Measurements from ENCODE around the gene ATOH8.

Gene ATOH8

DNA sequence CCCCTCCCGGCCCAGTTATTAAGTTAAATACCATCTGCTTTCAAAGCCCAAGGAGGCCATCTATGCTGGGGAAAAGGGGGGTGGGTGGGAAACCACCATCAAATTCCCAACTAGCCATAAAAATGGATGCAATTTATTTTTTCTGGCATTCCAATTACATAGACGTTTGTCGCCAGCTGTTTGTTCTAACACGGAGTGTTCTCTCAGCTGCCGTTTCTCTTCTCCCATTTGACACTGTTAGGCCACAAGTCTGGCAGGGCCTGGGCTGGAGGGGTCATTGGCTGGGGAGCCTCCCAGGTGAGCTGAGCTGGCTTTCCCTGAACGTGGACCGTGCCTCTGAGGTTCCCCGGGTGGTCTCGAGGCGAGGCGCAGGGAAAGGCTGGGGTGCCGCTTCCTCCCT lies 16.6 kb downstream of the ATOH8 start:
- no peak for DNase-seq (ENCODE audit: low spot score)

DNA sequence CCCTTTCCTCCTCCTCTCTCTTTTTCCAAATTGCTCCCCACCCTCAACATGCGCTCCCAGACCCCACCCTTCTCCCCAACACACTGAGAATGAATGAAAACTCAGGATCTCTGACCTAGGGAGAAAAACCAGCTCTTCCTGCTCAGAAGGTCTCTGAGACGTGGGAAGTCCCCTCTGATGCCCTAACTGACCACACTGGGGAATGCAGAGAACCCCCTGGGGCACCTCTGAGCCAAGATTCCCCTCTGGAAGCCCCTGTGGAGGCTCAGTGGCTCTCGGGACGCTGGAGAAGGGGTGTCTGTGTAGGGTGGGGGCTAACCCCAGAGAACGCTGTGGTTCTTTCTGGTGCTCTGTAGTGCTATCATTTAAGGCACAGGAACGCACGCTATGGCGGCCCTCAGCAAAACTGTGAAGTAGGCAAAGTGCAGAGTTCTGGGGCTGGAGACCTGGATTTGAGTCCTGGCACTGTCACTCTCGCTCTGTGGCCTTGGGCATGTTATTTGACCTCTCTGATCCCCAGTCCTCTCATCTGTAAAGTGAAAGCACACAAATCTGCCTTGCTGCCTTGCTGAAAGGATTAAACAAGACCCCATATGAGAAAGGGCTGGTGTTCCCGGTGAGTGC lies 17.1 kb downstream of the ATOH8 start:
- DNase-seq (ENCODE audit: low spot score) = no peak

DNA sequence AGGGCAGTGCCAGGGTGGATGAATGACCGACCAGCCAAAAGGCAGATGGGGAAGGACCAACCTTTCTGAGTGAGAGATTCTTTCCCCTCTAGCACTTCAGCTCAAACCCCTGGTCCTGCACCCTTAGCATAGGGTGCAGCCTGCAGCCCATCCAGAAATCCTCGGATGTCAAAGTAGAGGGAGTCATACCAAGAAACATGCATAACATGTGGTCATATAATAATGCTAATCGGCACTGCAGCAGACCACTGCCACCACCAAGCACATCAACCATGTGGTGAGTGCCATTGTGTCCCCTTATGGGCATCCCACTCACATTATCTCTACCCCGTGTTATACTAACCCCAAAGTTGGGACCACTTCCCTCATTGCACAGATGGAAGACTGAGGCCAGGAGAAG lies 17.7 kb downstream of the ATOH8 start:
- no peak for DNase-seq (ENCODE audit: low spot score)

DNA sequence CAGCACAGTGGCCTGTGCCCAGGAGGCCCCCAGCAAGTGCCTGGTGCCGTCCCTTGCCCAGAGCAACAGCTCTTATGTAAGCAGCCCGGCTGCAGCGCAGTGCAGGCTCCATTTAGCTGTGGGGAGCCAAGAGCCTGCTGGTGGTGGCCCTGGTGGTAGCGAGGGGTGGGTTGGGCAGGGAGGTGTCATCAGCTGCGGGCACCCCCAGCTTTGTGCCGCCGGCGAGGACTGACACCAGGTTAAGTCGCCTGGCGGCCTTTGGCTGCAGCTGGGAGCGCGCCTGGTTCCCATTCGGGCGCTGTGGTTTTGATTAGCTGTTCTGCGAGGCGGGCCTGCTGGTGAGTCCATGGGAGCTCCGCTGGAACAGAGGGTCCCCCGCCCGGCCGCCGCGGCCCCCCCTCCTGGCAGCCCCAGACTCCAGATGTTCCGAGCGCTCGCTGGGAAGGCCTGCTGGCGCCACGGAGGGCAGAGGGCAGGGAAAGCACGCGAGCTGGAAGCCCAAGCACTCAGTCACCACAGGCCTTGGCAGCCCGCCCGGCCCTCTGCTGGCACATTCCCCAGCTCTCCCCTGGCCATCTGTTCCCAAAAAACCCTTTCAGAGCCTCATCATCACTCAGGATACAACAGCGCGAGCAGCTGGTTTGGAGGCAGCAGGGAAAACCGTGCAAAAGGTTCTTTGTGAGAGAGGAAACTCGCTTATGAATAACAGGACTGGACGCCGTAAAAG lies 18.4 kb downstream of the ATOH8 start:
- DNase-seq (ENCODE audit: low spot score) = peak; percentile 98

DNA sequence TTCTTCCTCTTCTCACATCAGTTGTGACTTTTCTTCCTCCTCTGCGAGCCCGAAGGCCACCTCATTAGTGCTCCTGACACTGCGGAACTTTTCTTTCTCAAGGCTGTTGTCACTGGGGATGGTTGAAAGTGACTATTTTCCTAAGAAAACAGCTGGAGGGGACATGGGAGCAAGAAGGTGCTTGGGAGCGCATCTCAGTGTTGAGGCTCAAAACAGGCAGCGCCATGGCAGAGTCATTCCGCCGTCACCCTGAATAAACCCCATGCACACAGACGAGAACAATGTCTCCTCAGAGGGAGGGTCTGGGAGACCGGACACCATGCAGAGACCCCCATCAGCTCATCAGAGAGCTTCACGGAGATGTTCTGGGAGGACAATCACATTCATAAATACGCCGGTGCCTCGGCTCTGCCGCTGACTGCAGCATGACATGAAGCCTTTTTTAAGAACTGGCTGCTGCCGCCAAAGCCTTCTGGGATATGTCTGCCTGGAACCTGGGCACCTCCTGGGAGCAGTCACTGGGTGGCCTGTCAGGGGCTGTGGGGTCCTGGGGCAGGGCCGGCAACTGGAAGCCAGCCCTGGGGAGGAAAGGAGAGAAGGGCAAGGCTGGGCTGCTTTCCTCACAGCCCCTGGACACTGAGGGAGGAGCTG lies 19.2 kb downstream of the ATOH8 start:
- no peak for DNase-seq (ENCODE audit: low spot score)

DNA sequence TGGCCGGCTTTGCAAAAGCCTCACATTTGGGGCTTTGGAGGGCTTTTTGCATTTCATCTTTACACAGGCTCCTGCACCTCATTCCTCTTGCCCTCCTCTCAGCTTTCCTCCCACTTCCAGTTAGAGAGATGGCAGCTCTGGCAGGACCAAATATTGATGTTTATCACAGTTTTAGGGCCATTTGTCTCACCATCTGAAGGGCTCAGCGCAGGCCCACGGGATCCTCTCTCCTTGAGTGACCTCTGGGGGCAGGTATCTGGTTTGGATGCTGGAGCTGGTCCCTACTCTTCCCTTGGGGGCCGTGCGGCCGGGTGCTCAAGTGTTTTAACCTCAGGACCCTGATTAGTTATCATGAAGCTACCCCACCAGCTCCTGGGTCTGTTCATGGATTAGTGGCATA lies 19.9 kb downstream of the ATOH8 start:
- DNase-seq (ENCODE audit: low spot score) = no peak

DNA sequence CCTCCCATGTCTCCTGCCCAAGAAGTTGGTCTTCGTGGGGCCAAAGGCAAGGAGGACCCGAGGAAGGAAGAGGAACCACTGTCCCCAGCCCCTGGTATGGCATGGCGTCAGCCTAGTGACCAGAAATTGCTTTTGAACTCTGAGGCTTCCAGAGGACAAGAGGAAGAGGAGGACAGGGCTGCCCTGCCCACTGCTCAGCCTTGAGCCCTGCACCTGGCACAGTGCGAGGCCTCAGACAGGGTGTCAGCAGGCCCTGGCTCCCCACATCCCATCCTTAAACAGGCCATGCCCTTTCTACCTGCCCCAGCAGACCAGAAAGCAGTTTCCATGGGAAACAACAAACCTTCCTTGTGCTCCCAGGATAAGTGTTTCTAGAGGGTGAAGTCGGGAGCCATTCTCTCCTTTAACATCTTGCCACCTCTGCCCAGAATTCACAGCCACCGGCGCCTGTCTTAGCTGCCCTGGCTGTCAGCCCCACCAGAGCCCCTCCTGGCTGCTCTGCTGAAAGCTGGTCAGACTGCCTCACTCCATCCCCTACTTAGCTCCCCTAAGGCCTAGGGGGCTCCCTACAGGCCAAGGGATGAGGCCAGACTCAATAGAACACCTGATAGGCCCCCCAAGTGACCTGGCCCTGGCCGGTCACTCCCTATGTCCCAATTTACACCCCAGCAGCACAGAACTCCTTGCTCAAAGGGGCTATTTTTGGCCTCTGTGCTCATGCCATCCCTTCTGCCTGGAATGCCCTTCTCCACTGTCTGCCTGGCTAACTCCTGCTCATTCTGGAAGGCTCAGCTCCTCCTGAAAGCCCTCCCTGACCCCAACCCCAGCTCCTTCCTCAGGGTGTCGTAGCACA lies 20.6 kb downstream of the ATOH8 start:
- DNase-seq (ENCODE audit: low spot score) = no peak

DNA sequence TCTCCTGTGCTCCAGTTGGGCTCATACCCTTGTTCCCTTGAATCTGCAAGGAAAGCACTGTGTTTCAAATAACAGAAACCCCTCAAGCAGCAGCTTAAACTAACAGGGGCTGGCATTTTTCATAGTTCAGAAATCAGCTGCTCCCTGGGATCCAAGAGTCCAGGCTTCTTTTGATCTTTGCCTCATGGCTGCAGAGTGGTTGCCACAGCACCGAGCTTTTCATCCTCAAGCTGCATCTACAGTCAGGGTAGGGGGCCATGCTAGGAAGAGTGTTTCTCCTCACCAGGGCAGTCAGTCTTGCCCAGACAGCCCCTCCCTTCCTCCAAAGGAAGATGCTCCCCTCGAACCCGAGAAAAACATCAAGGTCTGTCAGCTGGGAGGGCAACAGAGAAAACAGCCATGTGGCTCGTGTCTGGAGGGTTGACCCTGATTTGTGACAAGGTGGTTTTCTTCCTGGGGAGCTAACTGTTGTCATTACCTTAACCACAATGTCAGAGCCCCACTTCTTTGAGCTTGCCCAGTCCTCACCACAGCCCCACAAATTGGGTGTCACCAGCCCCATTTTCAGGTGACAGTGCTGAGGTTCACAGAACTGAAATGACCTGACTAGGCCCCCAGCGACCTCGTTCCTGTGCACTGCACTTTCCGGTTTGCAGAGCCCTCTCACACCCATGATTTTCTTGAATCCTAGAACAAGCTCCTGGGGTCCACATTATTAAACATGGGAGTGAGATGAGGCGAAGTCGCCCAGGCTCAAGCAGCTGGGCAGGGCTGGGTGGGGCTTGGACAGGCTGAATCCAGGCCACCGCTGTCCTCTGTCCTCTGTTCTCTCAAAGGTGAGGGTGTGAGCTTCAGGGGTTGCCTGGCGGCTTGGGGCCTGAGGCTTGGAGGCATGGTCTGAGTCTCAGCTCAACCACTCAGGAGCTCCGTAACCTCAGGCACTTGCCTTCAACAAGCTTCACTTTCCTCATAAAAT lies 21.9 kb downstream of the ATOH8 start:
- no peak for DNase-seq (ENCODE audit: low spot score)

DNA sequence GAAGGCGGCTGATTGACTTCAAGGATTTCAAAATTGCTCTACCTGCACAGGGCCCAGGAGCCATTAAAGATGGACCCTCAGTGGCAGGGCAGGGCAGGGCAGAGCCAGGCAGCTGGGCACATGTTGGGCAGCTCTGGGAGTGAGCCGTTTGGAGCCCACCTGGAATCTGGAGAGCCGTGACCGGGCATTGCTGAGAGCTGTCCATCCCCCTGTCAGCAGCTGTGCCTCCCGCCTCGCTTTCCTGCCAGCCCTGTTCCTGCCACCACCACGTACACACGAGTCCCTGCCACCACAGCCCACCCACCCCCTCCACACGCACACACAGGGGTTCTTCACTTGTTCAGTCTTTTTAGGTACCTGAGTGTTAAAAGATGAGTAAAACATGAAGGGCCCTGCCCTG lies 22.9 kb downstream of the ATOH8 start:
- no peak for DNase-seq (ENCODE audit: low spot score)

DNA sequence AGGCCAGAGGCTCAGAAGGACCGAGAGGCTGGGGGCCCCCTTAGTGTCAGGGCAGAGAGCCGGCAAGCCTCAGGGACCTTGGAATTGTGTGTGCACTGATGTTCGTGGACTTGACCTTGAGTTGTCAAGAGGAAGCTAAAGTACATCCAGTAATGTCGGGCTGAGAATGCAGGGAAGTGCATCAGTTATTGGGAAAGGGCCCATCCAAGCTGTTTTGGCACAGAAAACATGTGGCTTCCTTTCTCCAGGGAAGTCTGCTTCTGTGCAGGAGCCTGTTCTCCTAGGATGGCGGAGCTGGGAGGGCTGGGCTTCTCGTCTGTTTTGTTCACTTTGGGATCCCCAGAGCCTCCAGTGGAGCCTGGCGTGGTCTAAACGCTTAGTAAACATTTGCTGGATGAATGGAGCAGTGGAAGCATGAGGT lies 23.7 kb downstream of the ATOH8 start:
- DNase-seq (ENCODE audit: low spot score) = no peak

DNA sequence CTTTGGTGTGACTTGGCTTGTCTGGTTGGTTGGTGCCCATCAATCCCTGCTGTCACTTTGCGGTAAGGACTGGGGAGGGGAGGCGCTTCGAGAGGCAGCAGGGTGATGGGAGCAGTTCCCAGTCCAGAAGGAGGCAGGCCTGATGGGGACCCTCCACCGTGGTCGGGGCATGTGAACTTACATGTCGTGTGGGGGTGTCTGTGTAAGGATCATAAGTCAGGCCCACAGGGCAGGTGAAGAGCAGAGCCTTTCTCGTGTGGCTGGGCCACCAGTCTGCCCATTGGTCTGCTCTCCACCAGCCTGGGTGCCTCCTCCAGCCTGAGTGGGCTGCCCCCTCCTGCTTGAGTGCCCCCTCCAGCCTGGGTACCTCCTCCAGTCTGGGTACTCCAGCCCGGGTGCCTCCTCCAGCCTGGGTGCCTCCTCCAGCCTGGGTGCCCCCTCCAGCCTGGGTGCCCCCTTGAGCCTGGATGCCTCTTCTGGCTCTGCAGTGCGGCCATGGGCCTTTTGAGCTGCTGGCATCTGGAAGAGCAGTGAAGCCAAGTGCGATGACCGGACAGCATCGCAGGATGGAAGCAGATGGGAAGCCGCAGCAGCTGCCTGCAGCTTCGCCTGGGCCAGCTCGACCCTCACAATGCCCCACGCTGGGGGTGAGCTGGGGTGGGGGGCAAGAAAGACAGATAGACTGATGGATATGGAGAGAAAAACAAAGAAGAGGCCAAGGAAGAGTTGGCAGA lies 25.0 kb downstream of the ATOH8 start:
- no peak for DNase-seq (ENCODE audit: low spot score)

DNA sequence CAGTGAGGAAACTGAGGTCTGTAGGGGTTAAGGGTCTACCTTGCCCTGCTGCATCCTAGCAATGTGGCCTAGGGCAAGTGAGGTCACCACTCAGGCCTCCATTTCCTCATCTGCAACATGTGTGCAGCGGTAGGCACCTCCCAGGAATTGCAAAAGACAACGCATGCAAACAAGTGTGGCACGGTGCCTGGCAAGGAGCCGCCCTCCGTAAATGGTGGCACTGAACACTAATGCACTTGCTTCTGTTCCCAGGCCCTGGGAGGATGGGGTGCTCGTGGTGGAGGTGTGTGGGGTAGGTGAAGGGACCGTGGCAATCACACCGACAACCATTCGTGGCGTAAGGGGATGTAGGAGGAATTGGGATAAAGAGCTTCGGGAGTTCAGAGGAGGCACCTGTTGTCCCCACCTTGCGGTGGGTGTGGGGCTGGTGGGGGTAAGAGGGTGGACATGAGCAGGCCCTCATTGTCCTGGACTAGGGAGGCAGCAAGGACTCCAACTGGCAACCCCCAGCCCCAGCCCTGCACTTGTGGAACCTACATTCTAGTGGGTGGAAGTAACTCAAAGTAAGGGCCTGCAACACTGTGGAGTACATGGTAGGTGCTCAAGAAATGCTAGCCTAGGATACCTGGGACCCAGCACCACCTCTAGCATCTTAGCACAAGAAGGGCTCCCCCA lies 26.0 kb downstream of the ATOH8 start:
- no peak for DNase-seq (ENCODE audit: low spot score)

DNA sequence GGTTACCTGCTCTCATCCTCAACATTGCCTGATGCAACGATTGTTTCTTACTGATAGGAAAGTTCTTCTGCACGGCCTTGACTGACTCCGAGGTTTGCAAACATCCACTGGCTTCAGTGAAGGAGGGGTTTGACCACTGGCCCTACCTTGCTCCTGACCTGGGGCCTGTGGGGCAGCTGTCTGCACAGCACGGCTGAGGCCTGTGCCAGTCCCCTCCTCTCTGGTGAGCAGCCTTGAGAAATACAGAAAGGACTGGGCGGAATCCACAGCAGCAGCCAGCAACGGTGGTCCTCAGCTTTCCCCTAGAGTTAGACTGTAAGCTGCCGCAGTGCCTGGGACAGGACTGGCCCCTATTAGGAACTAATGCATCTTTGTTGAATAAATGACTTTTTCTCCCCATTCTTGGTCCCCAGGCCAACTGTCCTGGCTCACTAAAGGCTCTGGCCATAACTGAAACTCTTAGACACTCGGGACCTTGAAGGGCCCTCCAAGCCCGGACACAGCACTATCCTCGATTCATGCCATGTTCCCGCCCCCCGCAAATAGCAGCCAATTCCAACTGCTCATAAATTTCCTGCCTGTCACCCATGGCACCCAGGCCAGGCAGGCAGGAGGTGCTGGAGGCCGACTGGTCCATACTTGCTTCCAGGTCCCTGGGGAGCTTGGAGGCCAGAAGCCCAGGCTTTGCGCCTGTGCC lies 26.7 kb downstream of the ATOH8 start:
- no peak for DNase-seq (ENCODE audit: low spot score)

DNA sequence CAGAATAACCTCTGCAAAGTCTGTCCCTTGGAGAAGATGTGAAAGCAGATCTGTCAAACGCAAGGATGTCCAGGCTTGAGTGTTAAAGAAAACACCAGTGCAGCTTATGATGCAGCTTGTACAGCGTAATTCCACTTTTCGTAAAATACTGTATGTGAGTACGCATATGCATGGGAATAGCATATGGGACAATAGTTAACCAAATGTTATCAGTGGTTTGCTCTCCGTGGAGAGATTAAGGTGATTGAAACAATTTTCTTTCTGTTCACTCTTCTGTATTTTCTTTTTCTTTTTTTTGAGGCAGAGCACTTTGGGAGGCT lies 27.2 kb downstream of the ATOH8 start:
- no peak for DNase-seq (ENCODE audit: low spot score)

DNA sequence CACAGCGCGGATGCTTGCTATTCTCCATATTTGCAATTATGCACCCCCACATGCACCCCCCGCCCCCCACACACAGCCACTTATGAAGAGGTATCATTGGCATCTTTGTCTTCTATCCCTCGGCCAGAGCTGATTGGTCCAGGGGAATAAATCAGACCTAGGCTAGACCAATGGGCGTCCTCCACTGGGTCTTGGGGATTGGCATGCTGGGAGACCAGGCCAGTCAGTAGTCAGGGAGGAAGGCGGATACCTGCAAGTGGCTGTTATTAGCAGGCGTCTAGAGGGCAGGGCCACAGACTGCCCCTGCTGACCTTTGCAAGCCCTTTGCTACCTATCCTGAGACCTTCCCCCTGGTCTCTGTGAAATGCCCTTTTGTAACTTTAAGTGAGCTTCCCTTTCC lies 30.0 kb downstream of the ATOH8 start:
- no peak for DNase-seq (ENCODE audit: low spot score)

DNA sequence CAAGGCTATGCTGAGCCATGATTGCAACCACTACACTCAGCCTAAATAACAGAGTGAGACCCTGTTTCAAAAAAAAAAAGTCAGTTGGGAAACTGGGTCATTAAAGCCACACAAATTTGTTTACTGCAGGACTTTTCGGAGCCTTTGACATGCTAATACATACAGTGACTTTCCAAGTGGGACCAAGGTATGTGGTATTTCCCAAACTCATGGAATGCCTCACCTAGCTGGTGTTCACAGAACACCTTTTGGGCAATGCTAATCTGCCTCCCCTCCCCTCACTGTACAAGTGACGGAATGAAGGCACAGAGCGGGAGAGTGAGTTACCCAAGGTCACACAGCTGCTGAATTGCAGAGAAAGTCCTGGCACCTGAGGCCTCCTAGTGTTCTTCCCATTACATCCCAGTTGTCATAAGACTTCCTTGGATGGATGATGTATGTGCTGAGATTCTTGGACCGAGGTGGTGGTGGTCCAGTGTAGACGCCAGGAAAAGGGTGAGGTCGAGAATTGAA lies 30.7 kb downstream of the ATOH8 start:
- DNase-seq (ENCODE audit: low spot score) = no peak

DNA sequence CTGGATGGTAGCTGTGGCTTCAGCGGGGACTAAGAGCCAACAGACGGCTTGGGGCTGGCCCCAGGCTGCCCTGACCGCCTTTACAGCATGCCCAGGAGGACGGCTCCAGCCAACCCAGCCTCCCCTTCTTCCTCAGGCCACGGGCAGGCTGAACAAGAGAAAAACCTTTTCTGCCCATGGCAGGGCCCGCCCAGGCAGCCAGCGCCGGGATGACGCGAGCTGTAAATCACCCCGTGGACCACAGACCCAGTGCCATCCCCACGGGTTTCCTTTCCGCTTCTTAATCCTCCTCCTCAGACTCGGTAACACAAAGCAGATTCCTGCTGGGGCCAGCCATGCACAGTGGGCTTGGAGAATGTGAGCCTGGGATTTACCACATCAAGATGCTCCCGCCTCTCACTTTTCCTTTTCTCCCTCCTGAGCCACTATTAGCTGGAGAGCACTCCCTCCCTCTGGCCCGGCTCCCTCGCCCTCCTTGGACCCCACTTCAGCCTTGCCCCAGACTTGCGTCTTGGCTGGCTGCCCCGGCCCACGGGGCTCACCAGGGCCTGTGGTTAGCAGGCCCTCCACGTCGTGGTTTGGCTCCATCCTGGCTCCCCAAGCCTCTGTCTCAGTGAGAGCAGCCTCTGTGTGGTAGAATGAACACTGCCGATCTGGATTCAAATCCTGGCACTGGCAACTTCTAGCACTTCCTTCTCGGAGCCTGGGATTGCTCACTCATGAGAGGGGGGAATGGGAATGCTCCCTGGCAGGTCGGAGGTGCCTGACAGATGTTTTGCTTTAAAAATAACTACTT lies 31.4 kb downstream of the ATOH8 start:
- no peak for DNase-seq (ENCODE audit: low spot score)

DNA sequence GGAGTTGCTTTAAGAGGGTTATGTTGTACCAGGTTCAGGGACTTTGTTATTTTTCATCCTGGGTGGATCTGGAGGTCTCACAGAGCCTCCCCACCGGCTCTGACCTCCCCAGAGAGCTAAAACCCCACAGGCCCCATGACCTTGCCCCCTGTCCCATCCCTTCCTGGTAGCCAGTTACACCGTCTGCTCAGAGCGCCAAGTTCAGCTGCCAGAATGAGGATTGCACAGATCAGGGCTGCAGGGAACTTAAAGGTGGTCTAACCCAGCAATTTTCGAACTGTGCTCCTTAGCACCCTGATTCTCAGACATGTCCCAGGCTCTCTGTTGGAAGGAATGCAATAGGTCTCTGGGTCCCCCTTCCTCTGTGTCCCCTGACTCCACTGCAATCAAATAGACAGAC lies 32.1 kb downstream of the ATOH8 start:
- DNase-seq (ENCODE audit: low spot score) = no peak

DNA sequence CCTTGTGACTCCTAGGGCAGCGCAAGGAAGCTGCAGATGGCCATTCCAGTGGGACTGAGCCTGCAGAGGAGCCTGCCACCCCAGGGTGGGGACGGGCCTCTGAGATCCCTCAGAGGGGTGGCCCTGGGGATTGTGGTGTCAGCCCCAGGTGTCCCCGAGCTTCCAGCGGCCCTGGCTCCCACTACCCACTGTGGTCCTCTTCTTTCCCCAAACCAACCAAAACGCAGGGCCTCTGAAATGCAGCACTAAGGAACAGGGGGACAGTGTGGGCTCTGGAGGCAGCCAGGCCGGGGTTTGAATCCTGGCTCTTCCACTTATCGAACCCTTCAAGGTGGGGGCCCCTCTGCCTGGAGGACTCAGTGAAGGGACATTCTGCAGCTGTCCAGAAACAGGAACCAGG lies 32.7 kb downstream of the ATOH8 start:
- no peak for DNase-seq (ENCODE audit: low spot score)
